Adrenal gland (tissue), 5 donors: ENCODE measurements around the gene ZFP42.

Source experiments
- CTCF ChIP-seq, 6 experiments: fragments of 450-650 bp in 4 of 6; fragments of 200-600 bp in 2 of 6; sonication (generic) in 1 of 6; IDR thresholded peaks; 1 replicate in 5 of 6; 2 replicates in 1 of 6; pipeline versions ENCODE4 v1.5.1 to v1.8.0; 2016 to 2021; ENCODE audit warnings: antibody characterized with exemption in 6 of 6, mild to moderate bottlenecking in 2 of 6, moderate library complexity in 1 of 6
- POLR2A ChIP-seq, 2 donors: fragments of 450-650 bp; IDR thresholded peaks; one replicate each; pipeline ENCODE4 v1.6.1; 2017; ENCODE audit warnings: antibody characterized with exemption in 2 of 2, mild to moderate bottlenecking in 2 of 2, moderate library complexity in 1 of 2
- donor health status: DM: no; HTN: no; CAD: no.

GRCh38 chr4:188006285-188006848 lies 10.8 kb downstream of the ZFP42 start:
- TF ChIP-seq POLR2A (IDR thresholded peaks at IDR 0.05): no peak
- TF ChIP-seq CTCF (IDR thresholded peaks at IDR 0.05): no peak
